ENCODE data around the gene SLC35F3. TPM values are rescaled to one million over a fixed set of nuclear protein-coding genes. Genes with fewer than 3 reads are reported as not detected.

SLC35F3 gene
- total and polyA plus RNA-seq, 4 donors = 0.01 to 0.37 (median 0.08) TPM; not detected in 1

- no peak for DNase-seq (ENCODE audit: low spot score)
- TF ChIP-seq, protein P1, sequence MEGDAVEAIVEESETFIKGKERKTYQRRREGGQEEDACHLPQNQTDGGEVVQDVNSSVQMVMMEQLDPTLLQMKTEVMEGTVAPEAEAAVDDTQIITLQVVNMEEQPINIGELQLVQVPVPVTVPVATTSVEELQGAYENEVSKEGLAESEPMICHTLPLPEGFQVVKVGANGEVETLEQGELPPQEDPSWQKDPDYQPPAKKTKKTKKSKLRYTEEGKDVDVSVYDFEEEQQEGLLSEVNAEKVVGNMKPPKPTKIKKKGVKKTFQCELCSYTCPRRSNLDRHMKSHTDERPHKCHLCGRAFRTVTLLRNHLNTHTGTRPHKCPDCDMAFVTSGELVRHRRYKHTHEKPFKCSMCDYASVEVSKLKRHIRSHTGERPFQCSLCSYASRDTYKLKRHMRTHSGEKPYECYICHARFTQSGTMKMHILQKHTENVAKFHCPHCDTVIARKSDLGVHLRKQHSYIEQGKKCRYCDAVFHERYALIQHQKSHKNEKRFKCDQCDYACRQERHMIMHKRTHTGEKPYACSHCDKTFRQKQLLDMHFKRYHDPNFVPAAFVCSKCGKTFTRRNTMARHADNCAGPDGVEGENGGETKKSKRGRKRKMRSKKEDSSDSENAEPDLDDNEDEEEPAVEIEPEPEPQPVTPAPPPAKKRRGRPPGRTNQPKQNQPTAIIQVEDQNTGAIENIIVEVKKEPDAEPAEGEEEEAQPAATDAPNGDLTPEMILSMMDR (IDR thresholded peaks at IDR 0.05; ENCODE audit: low read depth, low read length, missing input control) = no peak
- no peak for TF ChIP-seq MAX (IDR thresholded peaks at IDR 0.05)
- no peak for TF ChIP-seq HNF4G (IDR thresholded peaks at IDR 0.05)
- TF ChIP-seq, protein P2, sequence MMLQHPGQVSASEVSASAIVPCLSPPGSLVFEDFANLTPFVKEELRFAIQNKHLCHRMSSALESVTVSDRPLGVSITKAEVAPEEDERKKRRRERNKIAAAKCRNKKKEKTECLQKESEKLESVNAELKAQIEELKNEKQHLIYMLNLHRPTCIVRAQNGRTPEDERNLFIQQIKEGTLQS (IDR thresholded peaks at IDR 0.05) = no peak
- no peak for TF ChIP-seq RAD21 (IDR thresholded peaks at IDR 0.05)
- TF ChIP-seq JUND (IDR thresholded peaks at IDR 0.05) = no peak
- H3K4me1 ChIP-seq (ENCODE audit: control insufficient read depth in 4 of 4, insufficient read depth in 4 of 4, low read length in 3 of 4) = no peaks in the 10 kb centered on the region
- H3K27ac ChIP-seq (ENCODE audit: low read depth in 1 of 2, low read length in 2 of 2) = no peak overlapping the region
- H3K27me3 ChIP-seq (ENCODE audit: control insufficient read depth in 4 of 4, insufficient read depth in 4 of 4, low read length in 3 of 4) = no peaks in the 10 kb centered on the region
- no peak overlapping the region for H3K4me3 ChIP-seq (ENCODE audit: low read depth in 1 of 3, low read length in 3 of 3)
- H3K9ac ChIP-seq (ENCODE audit: low read depth in 1 of 2, low read length in 2 of 2) = no peak overlapping the region
- 85% methylated on average over 6 of the region's 6 CpGs for WGBS
- no peaks in the 10 kb centered on the region for H3K36me3 ChIP-seq (ENCODE audit: control insufficient read depth in 4 of 4, insufficient read depth in 3 of 4, low read depth in 1 of 4, low read length in 3 of 4)
- H3K9me3 ChIP-seq (ENCODE audit: control insufficient read depth in 4 of 4, low read length in 3 of 4) = no peaks in the 10 kb centered on the region
These were observed 366.2 kb downstream of the SLC35F3 start for GRCh38 chr1:234270581-234271242.

DNA sequence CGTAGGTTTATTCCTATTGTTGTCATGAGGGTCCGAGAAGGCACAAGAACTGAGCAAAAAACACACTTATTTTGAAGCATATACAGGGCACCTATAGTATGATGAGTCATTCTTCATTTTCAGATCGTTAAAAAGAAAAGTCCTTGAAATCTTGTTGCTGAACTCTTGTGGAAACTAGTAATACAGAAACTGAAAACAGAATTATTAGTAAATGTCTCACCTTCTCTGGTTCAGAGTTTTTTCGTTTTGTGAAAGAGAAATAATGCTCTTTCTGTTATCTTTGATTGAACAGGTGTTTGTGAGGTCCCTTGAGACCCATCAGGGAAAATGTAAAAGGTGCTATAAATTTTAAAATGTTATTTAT lies 366.7 kb downstream of the SLC35F3 start:
- WGBS = 72% methylated on average over 4 of the region's 4 CpGs
- TF ChIP-seq SP1 (IDR thresholded peaks at IDR 0.05) (no peak), RXRA (IDR thresholded peaks at IDR 0.05) (no peak), ZBTB33 (IDR thresholded peaks at IDR 0.05) (no peak), GABPA (IDR thresholded peaks at IDR 0.05 in 1 of 2, conservative IDR thresholded peaks at IDR 0.05 in 1 of 2) (no peak)
- TF ChIP-seq, protein P2 (IDR thresholded peaks at IDR 0.05) = no peak
- Histone ChIP-seq H3K36me3 (ENCODE audit: control insufficient read depth in 4 of 4, insufficient read depth in 3 of 4, low read depth in 1 of 4, low read length in 3 of 4) (no peaks in the 10 kb centered on the region), H3K27me3 (ENCODE audit: control insufficient read depth in 4 of 4, insufficient read depth in 4 of 4, low read length in 3 of 4) (no peaks in the 10 kb centered on the region), H3K9ac (ENCODE audit: low read depth in 1 of 2, low read length in 2 of 2) (no peak overlapping the region), H3K27ac (ENCODE audit: low read depth in 1 of 2, low read length in 2 of 2) (no peak overlapping the region), H3K9me3 (ENCODE audit: control insufficient read depth in 4 of 4, low read length in 3 of 4) (no peaks in the 10 kb centered on the region), H3K4me3 (ENCODE audit: low read depth in 1 of 3, low read length in 3 of 3) (no peak overlapping the region), H3K4me1 (ENCODE audit: control insufficient read depth in 4 of 4, insufficient read depth in 4 of 4, low read length in 3 of 4) (no peaks in the 10 kb centered on the region)
- DNase-seq (ENCODE audit: low spot score) = no peak

DNA sequence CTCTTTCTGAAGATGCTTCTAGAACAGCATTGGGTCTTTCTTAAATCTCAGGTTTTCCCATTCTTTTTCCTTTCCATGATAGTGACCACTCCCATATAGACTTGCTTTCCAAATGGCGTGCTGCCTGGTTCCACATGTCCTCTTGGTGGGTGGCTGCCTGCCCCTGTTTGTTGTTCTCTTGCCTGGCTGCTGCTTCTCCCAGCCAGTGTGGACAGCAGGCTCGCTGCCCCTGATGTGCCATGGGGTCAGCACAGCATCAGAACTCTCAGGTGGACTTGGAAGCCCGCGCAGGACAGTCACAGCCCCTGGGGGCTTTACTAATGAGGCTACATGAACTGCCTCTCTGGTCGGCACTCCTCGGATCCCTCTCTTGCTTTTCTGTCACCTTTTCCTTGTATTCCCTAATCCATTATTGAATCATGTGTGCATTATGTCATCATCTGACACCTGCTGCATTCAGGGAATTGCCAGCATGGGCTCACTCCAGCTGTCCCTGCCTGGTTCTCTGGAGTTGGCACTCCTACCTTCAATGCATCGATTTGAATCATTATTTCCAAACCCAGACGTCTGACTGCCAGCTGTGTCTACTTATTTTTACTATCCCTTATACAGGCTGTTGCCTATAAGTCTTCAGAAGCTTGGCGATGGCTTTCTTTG lies 368.3 kb downstream of the SLC35F3 start:
- no peak for DNase-seq (ENCODE audit: low spot score)
- no peaks in the 10 kb centered on the region for H3K36me3 ChIP-seq (ENCODE audit: control insufficient read depth in 4 of 4, insufficient read depth in 3 of 4, low read depth in 1 of 4, low read length in 3 of 4)
- H3K27me3 ChIP-seq (ENCODE audit: control insufficient read depth in 4 of 4, insufficient read depth in 4 of 4, low read length in 3 of 4) = no peaks in the 10 kb centered on the region
- no peaks in the 10 kb centered on the region for H3K9me3 ChIP-seq (ENCODE audit: control insufficient read depth in 4 of 4, low read length in 3 of 4)
- no peak overlapping the region for H3K27ac ChIP-seq (ENCODE audit: low read depth in 1 of 2, low read length in 2 of 2)
- 74% methylated on average over 9 of the region's 9 CpGs for WGBS
- no peak overlapping the region for H3K9ac ChIP-seq (ENCODE audit: low read depth in 1 of 2, low read length in 2 of 2)
- no peaks in the 10 kb centered on the region for H3K4me1 ChIP-seq (ENCODE audit: control insufficient read depth in 4 of 4, insufficient read depth in 4 of 4, low read length in 3 of 4)
- no peak for TF ChIP-seq EGR1 (IDR thresholded peaks at IDR 0.05; ENCODE audit: low read depth in 2 of 2)
- H3K4me3 ChIP-seq (ENCODE audit: low read depth in 1 of 3, low read length in 3 of 3) = no peak overlapping the region
